GM12878 (cell line): ENCODE results near the gene ETV6. TPM values are rescaled to one million over a fixed set of nuclear protein-coding genes. Genes with fewer than 3 reads are reported as not detected.

Experiments
- ASH2L ChIP-seq: fragments of 300-600, 200-600 bp; sonication (generic); IDR thresholded peaks from 2 replicates; pipeline ENCODE4 v1.6.1; 2017; ENCODE audit warnings: low read depth, mild to moderate bottlenecking, borderline replicate concordance
- CBX3 ChIP-seq: fragments of 200-600 bp; sonication (generic); IDR thresholded peaks from 2 replicates; pipeline ENCODE4 v1.6.1; 2016; ENCODE audit warnings: low read depth, borderline replicate concordance
- CHD1 ChIP-seq: IDR thresholded peaks from 2 replicates; pipeline ENCODE4 v1.6.1; 2012; ENCODE audit warnings: low read depth, low read length, improper control_type of control experiment
- CREB1 ChIP-seq: IDR thresholded peaks from 2 replicates; pipeline ENCODE4 v1.6.1; 2012; ENCODE audit warnings: low read depth, mild to moderate bottlenecking, inconsistent platforms
- DPF2 ChIP-seq: fragments of 450-650 bp; IDR thresholded peaks from 2 replicates; pipeline ENCODE4 v1.6.1; 2017; ENCODE audit warnings: mild to moderate bottlenecking
- FOXK2 ChIP-seq: fragments of 450-650 bp; IDR thresholded peaks from 2 replicates; pipeline ENCODE4 v1.6.1; 2017; ENCODE audit warnings: mild to moderate bottlenecking, moderate library complexity
- HDGF ChIP-seq: fragments of 450-650 bp; IDR thresholded peaks from 2 replicates; pipeline ENCODE4 v1.6.1; 2016; ENCODE audit warnings: antibody characterized with exemption
- IKZF1 ChIP-seq: fragments of 450-650 bp; conservative IDR thresholded peaks from 2 replicates; pipeline ENCODE4 v1.6.1; 2017; ENCODE audit warnings: antibody characterized with exemption, mild to moderate bottlenecking
- IKZF2 ChIP-seq, 2 experiments: fragments of 450-650 bp; IDR thresholded peaks; 2 replicates each; pipeline ENCODE4 v1.6.1; 2017; ENCODE audit warnings: mild to moderate bottlenecking in 2 of 2, moderate library complexity in 2 of 2
- MEF2A ChIP-seq: IDR thresholded peaks from 2 replicates; pipeline ENCODE4 v1.6.1; 2011; ENCODE audit warnings: low read depth, mild to moderate bottlenecking, low read length, moderate library complexity; ENCODE audit not compliant: insufficient read depth
- MTA2 ChIP-seq: fragments of 450-650 bp; IDR thresholded peaks from 2 replicates; pipeline ENCODE4 v1.6.1; 2016; ENCODE audit warnings: low read depth, mild to moderate bottlenecking, moderate library complexity
- MTA3 ChIP-seq: IDR thresholded peaks from 2 replicates; pipeline ENCODE4 v1.6.1; 2012; ENCODE audit warnings: low read length, inconsistent platforms, borderline replicate concordance
- NR2C1 ChIP-seq: fragments of 450-650 bp; IDR thresholded peaks from 2 replicates; pipeline ENCODE4 v1.6.1; 2017; ENCODE audit warnings: antibody characterized with exemption, mild to moderate bottlenecking, moderate library complexity
- POLR2AphosphoS2 ChIP-seq: IDR thresholded peaks from 2 replicates; pipeline ENCODE4 v1.6.1; 2011; ENCODE audit warnings: low read depth, mild to moderate bottlenecking, low read length, improper control_type of control experiment, moderate library complexity
- RCOR1 ChIP-seq: conservative IDR thresholded peaks from 2 replicates; pipeline ENCODE4 v1.6.1; 2012; ENCODE audit warnings: low read depth, low read length, improper control_type of control experiment
- SIN3A ChIP-seq: IDR thresholded peaks from 2 replicates; pipeline ENCODE4 v1.6.1; 2012; ENCODE audit warnings: low read depth, low read length, improper control_type of control experiment
- SMAD1 ChIP-seq: fragments of 450-650 bp; IDR thresholded peaks from 2 replicates; pipeline ENCODE4 v1.6.1; 2018; ENCODE audit warnings: mild to moderate bottlenecking, low read depth; ENCODE audit not compliant: partially characterized antibody
- SREBF1 ChIP-seq: IDR thresholded peaks from 2 replicates; pipeline ENCODE4 v1.6.1; 2012; ENCODE audit warnings: mild to moderate bottlenecking, low read length
- SUZ12 ChIP-seq: fragments of 200-600 bp; sonication (generic); IDR thresholded peaks from one replicate; pipeline ENCODE4 v1.6.1; 2018; ENCODE audit warnings: antibody characterized with exemption, mild to moderate bottlenecking; ENCODE audit not compliant: unreplicated experiment
- TARDBP ChIP-seq: IDR thresholded peaks from 2 replicates; pipeline ENCODE4 v1.6.1; 2016; ENCODE audit warnings: borderline replicate concordance
- YBX1 ChIP-seq: fragments of 450-650 bp; IDR thresholded peaks from 2 replicates; pipeline ENCODE4 v1.6.1; 2016; ENCODE audit warnings: antibody characterized with exemption
- ZNF24 ChIP-seq: fragments of 450-650 bp; IDR thresholded peaks from 2 replicates; pipeline ENCODE4 v1.6.1; 2017; ENCODE audit warnings: antibody characterized with exemption, mild to moderate bottlenecking
- ZNF622 ChIP-seq: fragments of 450-650 bp; IDR thresholded peaks from 2 replicates; pipeline ENCODE4 v1.6.1; 2017; ENCODE audit warnings: mild to moderate bottlenecking, inconsistent platforms
- ZZZ3 ChIP-seq: IDR thresholded peaks from 2 replicates; pipeline ENCODE4 v1.6.1; 2011; ENCODE audit warnings: low read depth; ENCODE audit not compliant: control insufficient read depth, insufficient read length
- polyA plus RNA-seq, 11 experiments: library from polyadenylated mRNA; depleted of rRNA in 4 of 11; unstranded in 6 of 11; stranded (reverse) in 5 of 11; fragments of >200 nt; fragmentation: Nextera tagmentation in 4 of 11; fragmentation: Illumina TruSeq in 1 of 11; extraction: Ambion mirVana in 4 of 11; extraction: Trizol in 1 of 11; gene quantifications; 1 replicate in 1 of 11; 2 replicates in 10 of 11; pipeline versions ENCODE4 v1.2.1 to v1.2.3, GENCODE V29; 2011 to 2016; ENCODE audit warnings: inconsistent platforms in 2 of 11, missing spikeins in 2 of 11, low read depth in 1 of 11
- total RNA-seq, 4 experiments: library from RNA; depleted of rRNA in 3 of 4; stranded (reverse); fragments of >200 nt in 3 of 4; fragmentation: Illumina TruSeq in 1 of 4; extraction: Trizol in 1 of 4; gene quantifications; 2 replicates each; pipeline versions ENCODE4 v1.2.1 to v1.2.3, GENCODE V29; 2013 to 2021
- TF ChIP-seq, protein P1 (sequence below): fragments of 450-650 bp; IDR thresholded peaks from 2 replicates; pipeline ENCODE4 v1.6.1; 2017; ENCODE audit warnings: borderline replicate concordance
- TF ChIP-seq, protein P2 (sequence below): IDR thresholded peaks from 2 replicates; pipeline ENCODE4 v1.6.1; 2011; ENCODE audit warnings: low read depth, mild to moderate bottlenecking, low read length, moderate library complexity, borderline replicate concordance; ENCODE audit errors: extremely low read depth
- TF ChIP-seq, protein P3 (sequence below): IDR thresholded peaks from 2 replicates; pipeline ENCODE4 v1.6.1; 2011; ENCODE audit warnings: borderline replicate concordance, low read depth, mild to moderate bottlenecking, moderate library complexity, low read length; ENCODE audit not compliant: insufficient read depth, poor library complexity, severe bottlenecking
- TF ChIP-seq, protein P4 (sequence below): IDR thresholded peaks from 2 replicates; pipeline ENCODE4 v1.6.1; 2011; ENCODE audit warnings: low read depth, low read length, improper control_type of control experiment, borderline replicate concordance
- TF ChIP-seq, protein P5 (sequence below): IDR thresholded peaks from 2 replicates; pipeline ENCODE4 v1.6.1; 2012; ENCODE audit warnings: low read length, inconsistent platforms

The ETV6 gene
- total and polyA plus RNA-seq, 10 of the 15 experiments (the other 5 are each of a cell fraction or from before 2014, with no cell fraction given), result 6.6 to 74.8 (median 24.6) TPM

DNA sequence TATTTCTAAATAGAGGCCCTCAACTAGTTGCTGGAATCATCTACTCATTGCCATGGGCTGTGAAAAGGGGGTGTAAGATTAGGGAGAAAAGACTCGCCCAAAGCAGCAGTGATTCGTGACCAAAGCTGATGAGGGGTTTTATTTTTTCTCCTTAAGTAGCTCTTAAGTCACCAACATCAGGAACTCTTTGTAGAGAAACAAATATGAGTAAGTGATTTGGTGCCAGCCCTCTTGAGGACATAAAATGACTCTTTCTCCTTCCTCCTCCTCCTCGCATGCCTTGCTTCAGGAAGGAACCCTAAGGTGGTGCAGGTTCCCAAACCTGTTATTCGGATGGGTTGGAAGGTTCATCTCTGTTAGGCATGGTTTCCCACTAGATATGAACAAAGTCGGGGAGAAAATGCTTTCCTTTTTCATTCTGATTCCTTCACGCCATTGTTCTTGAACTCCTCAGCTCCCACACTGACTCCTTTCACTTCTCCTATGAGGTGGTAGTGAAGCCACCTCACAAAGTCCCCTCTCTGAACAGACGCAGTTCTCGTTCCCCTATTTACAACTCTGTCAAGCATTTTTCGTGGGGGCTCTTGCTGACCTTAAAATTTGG, 113.4 kb downstream of the ETV6 start (continued):
- TF ChIP-seq CREB1, result no peak
- no peak for TF ChIP-seq POLR2AphosphoS2
- no peak for TF ChIP-seq ASH2L
- TF ChIP-seq, protein P1, sequence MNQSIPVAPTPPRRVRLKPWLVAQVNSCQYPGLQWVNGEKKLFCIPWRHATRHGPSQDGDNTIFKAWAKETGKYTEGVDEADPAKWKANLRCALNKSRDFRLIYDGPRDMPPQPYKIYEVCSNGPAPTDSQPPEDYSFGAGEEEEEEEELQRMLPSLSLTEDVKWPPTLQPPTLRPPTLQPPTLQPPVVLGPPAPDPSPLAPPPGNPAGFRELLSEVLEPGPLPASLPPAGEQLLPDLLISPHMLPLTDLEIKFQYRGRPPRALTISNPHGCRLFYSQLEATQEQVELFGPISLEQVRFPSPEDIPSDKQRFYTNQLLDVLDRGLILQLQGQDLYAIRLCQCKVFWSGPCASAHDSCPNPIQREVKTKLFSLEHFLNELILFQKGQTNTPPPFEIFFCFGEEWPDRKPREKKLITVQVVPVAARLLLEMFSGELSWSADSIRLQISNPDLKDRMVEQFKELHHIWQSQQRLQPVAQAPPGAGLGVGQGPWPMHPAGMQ, result no peak
- TF ChIP-seq FOXK2, result no peak
- TF ChIP-seq TARDBP, result no peak
- no peak for TF ChIP-seq MTA3
- TF ChIP-seq, protein P2, sequence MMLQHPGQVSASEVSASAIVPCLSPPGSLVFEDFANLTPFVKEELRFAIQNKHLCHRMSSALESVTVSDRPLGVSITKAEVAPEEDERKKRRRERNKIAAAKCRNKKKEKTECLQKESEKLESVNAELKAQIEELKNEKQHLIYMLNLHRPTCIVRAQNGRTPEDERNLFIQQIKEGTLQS, result no peak
- TF ChIP-seq, protein P3, sequence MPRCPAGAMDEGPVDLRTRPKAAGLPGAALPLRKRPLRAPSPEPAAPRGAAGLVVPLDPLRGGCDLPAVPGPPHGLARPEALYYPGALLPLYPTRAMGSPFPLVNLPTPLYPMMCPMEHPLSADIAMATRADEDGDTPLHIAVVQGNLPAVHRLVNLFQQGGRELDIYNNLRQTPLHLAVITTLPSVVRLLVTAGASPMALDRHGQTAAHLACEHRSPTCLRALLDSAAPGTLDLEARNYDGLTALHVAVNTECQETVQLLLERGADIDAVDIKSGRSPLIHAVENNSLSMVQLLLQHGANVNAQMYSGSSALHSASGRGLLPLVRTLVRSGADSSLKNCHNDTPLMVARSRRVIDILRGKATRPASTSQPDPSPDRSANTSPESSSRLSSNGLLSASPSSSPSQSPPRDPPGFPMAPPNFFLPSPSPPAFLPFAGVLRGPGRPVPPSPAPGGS, result peak; percentile 93
- TF ChIP-seq YBX1, result no peak
- TF ChIP-seq NR2C1, result no peak
- peak; percentile 77 for TF ChIP-seq MTA2
- TF ChIP-seq CHD1, result no peak
- no peak for TF ChIP-seq CBX3
- TF ChIP-seq SMAD1, result peak; percentile 90
- TF ChIP-seq SIN3A, result no peak
- TF ChIP-seq, protein P4, sequence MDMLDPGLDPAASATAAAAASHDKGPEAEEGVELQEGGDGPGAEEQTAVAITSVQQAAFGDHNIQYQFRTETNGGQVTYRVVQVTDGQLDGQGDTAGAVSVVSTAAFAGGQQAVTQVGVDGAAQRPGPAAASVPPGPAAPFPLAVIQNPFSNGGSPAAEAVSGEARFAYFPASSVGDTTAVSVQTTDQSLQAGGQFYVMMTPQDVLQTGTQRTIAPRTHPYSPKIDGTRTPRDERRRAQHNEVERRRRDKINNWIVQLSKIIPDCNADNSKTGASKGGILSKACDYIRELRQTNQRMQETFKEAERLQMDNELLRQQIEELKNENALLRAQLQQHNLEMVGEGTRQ, result no peak
- TF ChIP-seq ZNF622, result no peak
- no peak for TF ChIP-seq RCOR1
- TF ChIP-seq, protein P5, sequence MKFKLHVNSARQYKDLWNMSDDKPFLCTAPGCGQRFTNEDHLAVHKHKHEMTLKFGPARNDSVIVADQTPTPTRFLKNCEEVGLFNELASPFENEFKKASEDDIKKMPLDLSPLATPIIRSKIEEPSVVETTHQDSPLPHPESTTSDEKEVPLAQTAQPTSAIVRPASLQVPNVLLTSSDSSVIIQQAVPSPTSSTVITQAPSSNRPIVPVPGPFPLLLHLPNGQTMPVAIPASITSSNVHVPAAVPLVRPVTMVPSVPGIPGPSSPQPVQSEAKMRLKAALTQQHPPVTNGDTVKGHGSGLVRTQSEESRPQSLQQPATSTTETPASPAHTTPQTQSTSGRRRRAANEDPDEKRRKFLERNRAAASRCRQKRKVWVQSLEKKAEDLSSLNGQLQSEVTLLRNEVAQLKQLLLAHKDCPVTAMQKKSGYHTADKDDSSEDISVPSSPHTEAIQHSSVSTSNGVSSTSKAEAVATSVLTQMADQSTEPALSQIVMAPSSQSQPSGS, result no peak
- 0 out of 2 replicates have a peak, but pooled peaks have one; percentile 47 for TF ChIP-seq ZNF24
- TF ChIP-seq IKZF1, result peak; percentile 86
- no peak for TF ChIP-seq HDGF
- TF ChIP-seq SUZ12, result no peak
- TF ChIP-seq IKZF2 (IDR thresholded peaks at IDR 0.05), result peak; percentile 95
- no peak for TF ChIP-seq SREBF1
- peak; percentile 57; the same call in 1 of the 2 replicates for TF ChIP-seq MEF2A
- TF ChIP-seq DPF2, result peak; percentile 67
- no peak for TF ChIP-seq ZZZ3
